Gastroesophageal sphincter (tissue), 3 donors: Measurements from ENCODE around the gene SDK2.

ENCODE experiments used
- EP300 ChIP-seq: sonication (generic); formaldehyde crosslinking; IDR thresholded peaks from one replicate; pipeline ENCODE4 v1.6.1; 2017; ENCODE audit warnings: antibody characterized with exemption, mild to moderate bottlenecking
- POLR2A ChIP-seq, 2 donors: fragments of 450-650 bp; IDR thresholded peaks; one replicate each; pipeline ENCODE4 v1.6.1; 2017; ENCODE audit warnings: antibody characterized with exemption in 2 of 2, mild to moderate bottlenecking in 2 of 2, moderate library complexity in 1 of 2
- TF ChIP-seq, protein P1 (sequence below), 4 experiments: fragments of 200-600 bp in 2 of 4; fragments of 450-650 bp in 2 of 4; sonication (generic) in 1 of 4; IDR thresholded peaks; one replicate each; pipeline ENCODE4 v1.5.1; 2017 to 2019; ENCODE audit warnings: antibody characterized with exemption in 4 of 4, mild to moderate bottlenecking in 2 of 4, moderate library complexity in 2 of 4

GRCh38 chr17:73506470-73507435, 137.5 kb downstream of the SDK2 start:
- TF ChIP-seq POLR2A (IDR thresholded peaks at IDR 0.05) (no peak), EP300 (no peak)
- TF ChIP-seq, protein P1, sequence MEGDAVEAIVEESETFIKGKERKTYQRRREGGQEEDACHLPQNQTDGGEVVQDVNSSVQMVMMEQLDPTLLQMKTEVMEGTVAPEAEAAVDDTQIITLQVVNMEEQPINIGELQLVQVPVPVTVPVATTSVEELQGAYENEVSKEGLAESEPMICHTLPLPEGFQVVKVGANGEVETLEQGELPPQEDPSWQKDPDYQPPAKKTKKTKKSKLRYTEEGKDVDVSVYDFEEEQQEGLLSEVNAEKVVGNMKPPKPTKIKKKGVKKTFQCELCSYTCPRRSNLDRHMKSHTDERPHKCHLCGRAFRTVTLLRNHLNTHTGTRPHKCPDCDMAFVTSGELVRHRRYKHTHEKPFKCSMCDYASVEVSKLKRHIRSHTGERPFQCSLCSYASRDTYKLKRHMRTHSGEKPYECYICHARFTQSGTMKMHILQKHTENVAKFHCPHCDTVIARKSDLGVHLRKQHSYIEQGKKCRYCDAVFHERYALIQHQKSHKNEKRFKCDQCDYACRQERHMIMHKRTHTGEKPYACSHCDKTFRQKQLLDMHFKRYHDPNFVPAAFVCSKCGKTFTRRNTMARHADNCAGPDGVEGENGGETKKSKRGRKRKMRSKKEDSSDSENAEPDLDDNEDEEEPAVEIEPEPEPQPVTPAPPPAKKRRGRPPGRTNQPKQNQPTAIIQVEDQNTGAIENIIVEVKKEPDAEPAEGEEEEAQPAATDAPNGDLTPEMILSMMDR (IDR thresholded peaks at IDR 0.05) = no peak
